DMS 273 (cell line): ENCODE data around the gene ANKRA2.

ENCODE experiments used
- DNase-seq: peaks from one replicate; lab custom pipeline; 2025; ENCODE audit not compliant: unreplicated experiment; lab: John Stamatoyannopoulos, UW

ANKRA2 gene

DNA sequence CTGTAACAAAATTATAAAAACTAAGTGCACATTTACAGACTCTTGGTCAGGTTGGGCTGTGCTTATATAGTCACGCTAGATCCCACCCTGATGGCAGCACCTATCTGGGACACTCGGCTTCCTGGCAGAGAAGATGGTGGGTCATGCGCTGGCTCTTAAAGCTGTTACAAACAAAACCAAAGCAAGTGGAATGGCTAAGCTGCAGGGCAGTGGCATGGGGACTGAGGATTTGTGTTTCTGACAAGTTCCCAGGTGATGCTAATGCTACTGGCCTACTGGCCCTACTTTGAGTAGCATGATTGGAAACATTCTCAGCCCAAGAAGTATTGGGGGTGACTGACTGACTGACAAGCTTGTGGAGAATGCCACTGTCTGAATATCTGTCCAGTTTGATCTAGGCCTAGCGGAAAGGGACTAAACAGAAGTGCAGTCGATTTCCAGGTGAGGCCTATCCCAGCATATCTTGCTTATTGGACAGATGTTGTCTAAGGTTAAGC is 58.9 kb downstream of the ANKRA2 start:
- no peak for DNase-seq
